ENCODE data around the gene UBE2N.

Gene UBE2N

GRCh38 chr12:93408813-93409212 lies 32.9 kb downstream of the UBE2N start:
- Histone ChIP-seq H3K9me3 (no peaks in the 10 kb centered on the region), H3K27me3 (no peaks in the 10 kb centered on the region), H3K4me3 (ENCODE audit: low read depth, low read length) (no peak overlapping the region), H3K36me3 (peaks cover 52% of the 10 kb centered on the region), H3K4me1 (peaks cover 13% of the 10 kb centered on the region)
- no peak for TF ChIP-seq CTCF (IDR thresholded peaks at IDR 0.05; ENCODE audit: low read depth, low read length)
- no peak for DNase-seq

GRCh38 chr12:93407963-93408283 lies 33.8 kb downstream of the UBE2N start:
- TF ChIP-seq CTCF (IDR thresholded peaks at IDR 0.05; ENCODE audit: low read depth, low read length), result no peak
- Histone ChIP-seq H3K4me1 (peaks cover 13% of the 10 kb centered on the region), H3K4me3 (ENCODE audit: low read depth, low read length) (no peak overlapping the region), H3K9me3 (no peaks in the 10 kb centered on the region), H3K27me3 (no peaks in the 10 kb centered on the region), H3K36me3 (peaks cover 57% of the 10 kb centered on the region)
- no peak for DNase-seq

GRCh38 chr12:93407054-93407962 lies 34.4 kb downstream of the UBE2N start:
- no peak for TF ChIP-seq CTCF (IDR thresholded peaks at IDR 0.05; ENCODE audit: low read depth, low read length)

GRCh38 chr12:93404961-93405849 lies 36.5 kb downstream of the UBE2N start:
- DNase-seq, result no peak
- H3K4me1 ChIP-seq, result peaks cover 5% of the 10 kb centered on the region
- H3K36me3 ChIP-seq, result peaks cover 50% of the 10 kb centered on the region
- TF ChIP-seq CTCF (IDR thresholded peaks at IDR 0.05; ENCODE audit: low read depth, low read length), result no peak
- no peak overlapping the region for H3K4me3 ChIP-seq (ENCODE audit: low read depth, low read length)
- no peaks in the 10 kb centered on the region for H3K9me3 ChIP-seq
- no peaks in the 10 kb centered on the region for H3K27me3 ChIP-seq

More at GRCh38 chr12:93407054-93407962, 34.4 kb downstream of the UBE2N start:
- no peaks in the 10 kb centered on the region for H3K9me3 ChIP-seq
- peaks cover 57% of the 10 kb centered on the region for H3K36me3 ChIP-seq
- no peak overlapping the region for H3K4me3 ChIP-seq (ENCODE audit: low read depth, low read length)
- DNase-seq, result no peak
- peaks cover 13% of the 10 kb centered on the region for H3K4me1 ChIP-seq
- no peaks in the 10 kb centered on the region for H3K27me3 ChIP-seq

- Histone ChIP-seq H3K4me3 (ENCODE audit: low read depth, low read length) (no peak overlapping the region), H3K4me1 (no peaks in the 10 kb centered on the region), H3K36me3 (peaks cover 43% of the 10 kb centered on the region), H3K27me3 (no peaks in the 10 kb centered on the region), H3K9me3 (no peaks in the 10 kb centered on the region)
- DNase-seq, result no peak
- TF ChIP-seq CTCF (IDR thresholded peaks at IDR 0.05; ENCODE audit: low read depth, low read length), result no peak
These were observed 37.6 kb downstream of the UBE2N start for GRCh38 chr12:93403988-93404803.

All from BE2C (cell line).